Measurements from ENCODE around the gene PIGK.

PIGK gene

DNA sequence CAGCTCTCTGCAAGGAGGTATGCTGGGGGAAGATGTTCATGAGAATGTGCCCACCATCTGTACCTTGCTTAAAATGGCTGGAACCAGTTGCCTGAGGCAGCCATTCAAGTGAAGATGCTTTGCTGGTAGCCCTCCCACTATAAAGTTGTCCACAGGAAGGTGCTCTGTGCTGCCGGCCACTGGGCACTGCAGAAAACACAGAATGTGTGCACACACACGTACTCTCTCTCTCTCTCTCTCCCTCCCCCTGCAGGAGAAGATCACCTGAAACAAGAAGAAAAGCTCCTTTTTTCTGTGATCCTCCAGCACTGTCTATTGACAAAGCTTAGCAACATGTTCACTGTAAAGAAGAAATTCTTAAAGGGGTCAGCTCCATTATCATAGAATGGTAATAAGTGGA, 134.8 kb downstream of the PIGK start:
- no peaks in the 10 kb centered on the region for H3K27me3 ChIP-seq (ENCODE audit: control insufficient read depth in 5 of 5, insufficient read depth in 4 of 5, low read length in 5 of 5)
- H3K27ac ChIP-seq (ENCODE audit: low read depth, low read length), result no peak overlapping the region
- no peaks in the 10 kb centered on the region for H3K4me1 ChIP-seq (ENCODE audit: control insufficient read depth in 5 of 5, insufficient read depth in 5 of 5, low read length in 5 of 5)
- no peak overlapping the region for H3K4me3 ChIP-seq (ENCODE audit: low read depth in 1 of 5, low read length in 5 of 5)
- H3K36me3 ChIP-seq (ENCODE audit: control insufficient read depth in 5 of 5, insufficient read depth in 5 of 5, low read length in 5 of 5), result no peaks in the 10 kb centered on the region
- no peaks in the 10 kb centered on the region for H3K9me3 ChIP-seq (ENCODE audit: control insufficient read depth in 5 of 5, low read length in 5 of 5)
- no peak overlapping the region for H3K9ac ChIP-seq (ENCODE audit: low read length in 5 of 5)

DNA sequence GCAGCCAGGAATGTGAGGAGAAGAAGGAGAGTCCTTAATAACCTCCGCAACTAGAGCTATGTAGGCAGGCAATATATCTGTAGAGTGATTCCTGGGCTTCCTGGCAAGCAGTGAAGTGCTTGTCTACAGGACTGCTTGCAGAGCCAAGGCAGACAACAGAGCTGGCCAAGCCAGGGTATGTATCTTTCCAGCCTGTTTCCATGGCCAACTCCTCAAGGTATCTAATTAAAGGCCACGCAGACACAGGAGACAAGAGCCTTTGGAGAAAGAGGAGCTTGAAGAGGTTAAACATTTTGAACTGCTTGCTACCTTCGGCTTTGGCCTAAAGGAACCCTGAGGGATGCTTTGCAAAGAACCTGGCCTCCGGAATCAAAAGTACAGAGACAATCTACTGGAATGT, 137.4 kb downstream of the PIGK start:
- H3K36me3 ChIP-seq (ENCODE audit: control insufficient read depth in 5 of 5, insufficient read depth in 5 of 5, low read length in 5 of 5), result no peaks in the 10 kb centered on the region
- no peaks in the 10 kb centered on the region for H3K9me3 ChIP-seq (ENCODE audit: control insufficient read depth in 5 of 5, low read length in 5 of 5)
- no peak overlapping the region for H3K4me3 ChIP-seq (ENCODE audit: low read depth in 1 of 5, low read length in 5 of 5)
- H3K27me3 ChIP-seq (ENCODE audit: control insufficient read depth in 5 of 5, insufficient read depth in 4 of 5, low read length in 5 of 5), result no peaks in the 10 kb centered on the region
- H3K27ac ChIP-seq (ENCODE audit: low read depth, low read length), result no peak overlapping the region
- no peak overlapping the region for H3K9ac ChIP-seq (ENCODE audit: low read length in 5 of 5)
- H3K4me1 ChIP-seq (ENCODE audit: control insufficient read depth in 5 of 5, insufficient read depth in 5 of 5, low read length in 5 of 5), result no peaks in the 10 kb centered on the region

DNA sequence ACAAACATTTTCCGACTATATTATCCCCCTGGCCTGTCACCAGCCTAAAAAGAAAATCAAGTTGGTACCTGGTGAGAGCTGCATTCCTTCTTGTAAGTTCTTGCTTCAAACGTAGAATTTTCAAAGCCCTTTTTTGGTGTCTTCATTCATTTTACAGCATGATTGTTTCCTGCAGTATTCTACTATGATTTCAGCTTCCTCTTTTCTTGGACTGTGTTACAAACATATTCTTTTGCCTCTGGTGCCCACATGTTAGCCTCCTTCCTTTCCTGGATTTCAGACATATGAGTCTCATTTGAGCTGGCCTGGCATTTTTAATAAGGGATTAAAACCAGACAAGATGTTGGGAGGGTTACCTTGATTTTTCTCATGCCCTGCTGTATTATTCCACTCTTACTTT, 142.5 kb downstream of the PIGK start:
- Histone ChIP-seq H3K36me3 (ENCODE audit: control insufficient read depth in 5 of 5, insufficient read depth in 5 of 5, low read length in 5 of 5) (no peaks in the 10 kb centered on the region), H3K27ac (ENCODE audit: low read depth, low read length) (no peak overlapping the region), H3K9ac (ENCODE audit: low read length in 5 of 5) (no peak overlapping the region), H3K4me3 (ENCODE audit: low read depth in 1 of 5, low read length in 5 of 5) (no peak overlapping the region), H3K9me3 (ENCODE audit: control insufficient read depth in 5 of 5, low read length in 5 of 5) (no peaks in the 10 kb centered on the region), H3K27me3 (ENCODE audit: control insufficient read depth in 5 of 5, insufficient read depth in 4 of 5, low read length in 5 of 5) (no peaks in the 10 kb centered on the region), H3K4me1 (ENCODE audit: control insufficient read depth in 5 of 5, insufficient read depth in 5 of 5, low read length in 5 of 5) (no peaks in the 10 kb centered on the region)

DNA sequence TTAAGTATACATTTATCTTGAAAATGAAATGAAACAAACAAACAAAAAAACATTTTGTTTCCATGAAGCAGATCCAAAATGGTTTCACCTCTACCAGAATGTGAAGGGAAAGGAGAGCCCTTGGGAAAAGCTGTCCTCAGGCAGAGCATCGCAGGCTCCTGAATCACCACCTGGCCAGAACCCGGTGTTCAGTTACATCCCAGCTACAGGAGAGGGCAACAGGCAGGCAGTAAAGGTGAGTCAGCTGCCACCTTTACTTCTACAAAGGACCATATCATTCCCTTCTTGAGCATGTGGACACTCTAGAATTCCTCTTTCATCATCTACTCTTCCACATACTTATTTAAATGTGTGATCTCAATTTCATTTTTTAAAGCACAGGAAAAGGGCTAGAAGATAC, 151.2 kb downstream of the PIGK start:
- Histone ChIP-seq H3K4me1 (ENCODE audit: control insufficient read depth in 5 of 5, insufficient read depth in 5 of 5, low read length in 5 of 5) (no peaks in the 10 kb centered on the region), H3K36me3 (ENCODE audit: control insufficient read depth in 5 of 5, insufficient read depth in 5 of 5, low read length in 5 of 5) (no peaks in the 10 kb centered on the region), H3K9me3 (ENCODE audit: control insufficient read depth in 5 of 5, low read length in 5 of 5) (no peaks in the 10 kb centered on the region), H3K27ac (ENCODE audit: low read depth, low read length) (no peak overlapping the region), H3K4me3 (ENCODE audit: low read depth in 1 of 5, low read length in 5 of 5) (no peak overlapping the region), H3K9ac (ENCODE audit: low read length in 5 of 5) (no peak overlapping the region), H3K27me3 (ENCODE audit: control insufficient read depth in 5 of 5, insufficient read depth in 4 of 5, low read length in 5 of 5) (no peaks in the 10 kb centered on the region)

DNA sequence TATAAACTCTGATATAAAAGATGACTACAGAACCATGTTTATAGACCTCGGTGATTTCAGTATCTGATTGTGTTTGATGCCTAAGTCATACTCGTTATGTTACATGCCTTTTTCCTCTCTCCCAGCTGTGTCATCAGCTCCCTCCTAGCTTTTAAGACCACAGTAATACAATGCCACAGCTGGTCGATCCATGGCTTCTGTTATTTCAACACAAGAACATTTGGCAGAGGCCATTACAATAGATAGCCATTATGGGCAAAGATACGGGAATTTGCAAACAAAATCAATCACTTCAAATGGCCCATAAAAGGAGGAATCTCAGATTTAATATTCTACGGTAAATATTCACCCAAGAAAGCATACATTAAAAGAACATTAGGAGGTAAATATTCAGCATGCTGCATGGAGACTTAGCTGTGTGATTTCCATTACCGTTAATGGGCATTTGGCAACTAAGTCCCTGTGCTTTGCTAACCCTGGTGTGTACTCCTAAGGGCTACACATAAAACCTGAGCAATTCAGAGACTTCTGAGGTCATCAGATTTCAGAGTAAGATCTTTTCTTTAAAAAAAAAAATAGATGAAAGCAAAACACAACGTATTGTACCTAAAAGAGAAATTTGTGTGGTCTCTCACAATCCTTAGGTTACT, 153.4 kb downstream of the PIGK start:
- no peak overlapping the region for H3K27ac ChIP-seq (ENCODE audit: low read depth, low read length)
- no peak overlapping the region for H3K4me3 ChIP-seq (ENCODE audit: low read depth in 1 of 5, low read length in 5 of 5)
- no peaks in the 10 kb centered on the region for H3K9me3 ChIP-seq (ENCODE audit: control insufficient read depth in 5 of 5, low read length in 5 of 5)
- no peaks in the 10 kb centered on the region for H3K27me3 ChIP-seq (ENCODE audit: control insufficient read depth in 5 of 5, insufficient read depth in 4 of 5, low read length in 5 of 5)
- H3K9ac ChIP-seq (ENCODE audit: low read length in 5 of 5), result no peak overlapping the region
- no peaks in the 10 kb centered on the region for H3K36me3 ChIP-seq (ENCODE audit: control insufficient read depth in 5 of 5, insufficient read depth in 5 of 5, low read length in 5 of 5)
- no peaks in the 10 kb centered on the region for H3K4me1 ChIP-seq (ENCODE audit: control insufficient read depth in 5 of 5, insufficient read depth in 5 of 5, low read length in 5 of 5)

DNA sequence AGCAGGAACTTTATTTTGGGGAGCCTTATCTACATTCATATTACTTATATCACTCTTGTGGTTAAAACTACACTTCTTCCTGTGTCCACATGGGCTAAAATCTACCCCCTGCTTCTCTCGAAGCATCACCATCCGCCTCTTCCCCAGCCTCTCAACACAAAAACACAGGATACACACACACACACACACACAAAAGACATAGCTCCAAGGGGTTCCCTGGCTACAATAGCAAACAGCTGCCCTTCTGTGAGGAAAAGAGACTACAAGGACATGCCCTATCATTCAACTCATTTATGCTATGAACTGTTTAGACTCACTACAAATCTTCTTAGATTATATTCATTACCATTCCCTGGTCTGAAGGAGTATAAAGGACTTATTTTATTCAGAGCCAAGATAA, 155.0 kb downstream of the PIGK start:
- no peaks in the 10 kb centered on the region for H3K36me3 ChIP-seq (ENCODE audit: control insufficient read depth in 5 of 5, insufficient read depth in 5 of 5, low read length in 5 of 5)
- H3K27me3 ChIP-seq (ENCODE audit: control insufficient read depth in 5 of 5, insufficient read depth in 4 of 5, low read length in 5 of 5), result peaks cover 0 to 2% (median 0%) of the 10 kb centered on the region in 5 donors
- H3K27ac ChIP-seq (ENCODE audit: low read depth, low read length), result no peak overlapping the region

DNA sequence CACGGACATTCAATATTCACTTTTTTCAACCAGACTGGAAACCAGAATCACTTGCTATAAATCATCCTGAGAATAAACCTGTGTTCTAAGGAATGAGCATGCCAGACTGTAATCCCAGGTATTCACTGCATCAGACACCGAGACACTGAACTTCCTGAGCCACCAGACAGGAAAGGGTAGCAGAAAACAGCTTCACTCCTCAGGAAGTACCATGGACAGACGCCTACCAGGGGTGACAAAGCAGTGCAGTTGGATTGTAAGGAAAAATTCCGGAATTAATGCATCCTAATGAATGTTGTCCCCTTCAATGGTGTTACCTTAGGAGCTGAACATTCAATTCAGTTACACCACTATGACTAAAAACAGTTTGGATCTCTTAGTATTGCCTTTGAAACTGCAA, 156.1 kb downstream of the PIGK start:
- no peaks in the 10 kb centered on the region for H3K4me1 ChIP-seq (ENCODE audit: control insufficient read depth in 5 of 5, insufficient read depth in 5 of 5, low read length in 5 of 5)
- no peak overlapping the region for H3K27ac ChIP-seq (ENCODE audit: low read depth, low read length)
- H3K27me3 ChIP-seq (ENCODE audit: control insufficient read depth in 5 of 5, insufficient read depth in 4 of 5, low read length in 5 of 5), result peaks cover 0 to 2% (median 0%) of the 10 kb centered on the region in 5 donors
- H3K9ac ChIP-seq (ENCODE audit: low read length in 5 of 5), result no peak overlapping the region
- no peaks in the 10 kb centered on the region for H3K36me3 ChIP-seq (ENCODE audit: control insufficient read depth in 5 of 5, insufficient read depth in 5 of 5, low read length in 5 of 5)
- H3K4me3 ChIP-seq (ENCODE audit: low read depth in 1 of 5, low read length in 5 of 5), result no peak overlapping the region
- H3K9me3 ChIP-seq (ENCODE audit: control insufficient read depth in 5 of 5, low read length in 5 of 5), result no peaks in the 10 kb centered on the region

More for the DNA sequence above, 155.0 kb downstream of the PIGK start:
- Histone ChIP-seq H3K9me3 (ENCODE audit: control insufficient read depth in 5 of 5, low read length in 5 of 5) (no peaks in the 10 kb centered on the region), H3K9ac (ENCODE audit: low read length in 5 of 5) (no peak overlapping the region), H3K4me3 (ENCODE audit: low read depth in 1 of 5, low read length in 5 of 5) (no peak overlapping the region), H3K4me1 (ENCODE audit: control insufficient read depth in 5 of 5, insufficient read depth in 5 of 5, low read length in 5 of 5) (no peaks in the 10 kb centered on the region)

DNA sequence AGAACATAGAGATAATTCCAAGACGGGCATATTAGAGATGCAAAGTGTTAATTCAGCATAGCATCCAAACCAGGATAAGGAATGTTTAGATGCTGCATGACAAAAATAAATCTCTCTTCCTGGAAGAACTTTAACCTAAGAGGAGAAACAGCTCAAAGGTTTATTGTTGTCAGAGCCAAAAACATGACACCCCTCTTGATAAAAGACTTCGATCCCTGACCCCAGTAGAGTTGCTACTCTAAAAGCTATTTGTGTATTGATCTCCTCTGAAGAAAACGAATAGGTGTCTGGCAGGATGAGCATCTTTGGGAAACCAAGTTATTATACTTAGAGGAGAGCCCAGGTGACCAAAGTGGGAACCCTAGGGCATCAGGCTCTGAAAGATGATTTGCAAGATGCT, 158.1 kb downstream of the PIGK start:
- H3K27me3 ChIP-seq (ENCODE audit: control insufficient read depth in 5 of 5, insufficient read depth in 4 of 5, low read length in 5 of 5), result peaks cover 0 to 2% (median 0%) of the 10 kb centered on the region in 5 donors
- H3K9me3 ChIP-seq (ENCODE audit: control insufficient read depth in 5 of 5, low read length in 5 of 5), result no peaks in the 10 kb centered on the region
- no peaks in the 10 kb centered on the region for H3K36me3 ChIP-seq (ENCODE audit: control insufficient read depth in 5 of 5, insufficient read depth in 5 of 5, low read length in 5 of 5)
- no peaks in the 10 kb centered on the region for H3K4me1 ChIP-seq (ENCODE audit: control insufficient read depth in 5 of 5, insufficient read depth in 5 of 5, low read length in 5 of 5)
- no peak overlapping the region for H3K27ac ChIP-seq (ENCODE audit: low read depth, low read length)
- no peak overlapping the region for H3K9ac ChIP-seq (ENCODE audit: low read length in 5 of 5)
- H3K4me3 ChIP-seq (ENCODE audit: low read depth in 1 of 5, low read length in 5 of 5), result no peak overlapping the region

DNA sequence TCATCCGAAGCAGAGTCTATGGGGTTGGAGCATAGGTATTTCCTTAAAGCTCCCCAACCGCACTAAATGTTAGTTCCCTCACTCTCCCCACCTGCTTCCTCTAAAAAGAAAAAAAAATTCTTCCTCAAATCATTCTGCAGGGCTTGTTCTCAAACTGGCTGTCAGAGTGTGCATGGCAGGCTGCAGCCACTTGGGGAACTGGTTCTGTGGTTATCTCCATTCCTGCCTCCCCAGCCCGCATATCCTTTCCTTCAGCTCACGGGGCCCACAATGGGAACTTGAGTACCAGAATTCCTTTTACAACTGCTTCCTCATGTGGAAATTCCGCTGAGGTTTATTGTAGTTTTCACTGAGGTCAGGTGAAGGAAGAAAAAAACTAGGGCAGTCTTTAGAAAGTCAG, 159.2 kb downstream of the PIGK start:
- H3K27ac ChIP-seq (ENCODE audit: low read depth, low read length), result no peak overlapping the region
- no peak overlapping the region for H3K9ac ChIP-seq (ENCODE audit: low read length in 5 of 5)
- H3K4me3 ChIP-seq (ENCODE audit: low read depth in 1 of 5, low read length in 5 of 5), result no peak overlapping the region
- H3K4me1 ChIP-seq (ENCODE audit: control insufficient read depth in 5 of 5, insufficient read depth in 5 of 5, low read length in 5 of 5), result no peaks in the 10 kb centered on the region
- H3K9me3 ChIP-seq (ENCODE audit: control insufficient read depth in 5 of 5, low read length in 5 of 5), result no peaks in the 10 kb centered on the region
- no peaks in the 10 kb centered on the region for H3K36me3 ChIP-seq (ENCODE audit: control insufficient read depth in 5 of 5, insufficient read depth in 5 of 5, low read length in 5 of 5)
- peaks cover 0 to 2% (median 0%) of the 10 kb centered on the region in 5 donors for H3K27me3 ChIP-seq (ENCODE audit: control insufficient read depth in 5 of 5, insufficient read depth in 4 of 5, low read length in 5 of 5)

DNA sequence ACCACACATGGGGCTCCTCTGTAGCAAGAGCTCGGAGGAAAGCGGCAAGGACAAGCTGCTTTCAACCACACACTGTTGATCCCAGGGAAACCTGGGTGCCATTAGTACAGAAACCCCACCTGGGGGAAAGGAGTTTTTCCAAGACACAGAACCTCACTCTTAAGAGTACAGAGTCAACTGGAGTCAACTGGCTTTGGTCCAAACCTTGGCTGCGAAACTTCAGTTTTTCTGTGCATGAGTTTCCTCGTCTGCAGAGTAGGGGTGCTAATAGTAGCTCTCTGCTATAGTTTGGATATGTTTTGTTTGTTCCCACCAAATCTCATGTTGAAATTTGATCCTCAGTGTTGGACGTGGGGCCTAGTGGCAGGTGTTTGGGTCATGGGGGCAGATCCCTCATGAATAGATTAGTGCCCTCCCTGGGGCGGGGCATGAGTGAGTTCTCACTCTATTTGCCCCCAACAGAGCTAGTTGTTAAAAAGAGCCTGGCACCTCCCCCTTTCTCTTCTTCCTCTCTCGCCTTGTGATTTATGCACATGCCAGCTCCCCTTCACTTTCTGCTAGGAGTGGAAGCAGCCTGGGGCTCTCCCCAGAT, 161.1 kb downstream of the PIGK start:
- Histone ChIP-seq H3K36me3 (ENCODE audit: control insufficient read depth in 5 of 5, insufficient read depth in 5 of 5, low read length in 5 of 5) (no peaks in the 10 kb centered on the region), H3K27ac (ENCODE audit: low read depth, low read length) (no peak overlapping the region), H3K9me3 (ENCODE audit: control insufficient read depth in 5 of 5, low read length in 5 of 5) (no peaks in the 10 kb centered on the region), H3K4me1 (ENCODE audit: control insufficient read depth in 5 of 5, insufficient read depth in 5 of 5, low read length in 5 of 5) (no peaks in the 10 kb centered on the region), H3K27me3 (ENCODE audit: control insufficient read depth in 5 of 5, insufficient read depth in 4 of 5, low read length in 5 of 5) (peaks cover 0 to 2% (median 0%) of the 10 kb centered on the region in 5 donors), H3K4me3 (ENCODE audit: low read depth in 1 of 5, low read length in 5 of 5) (no peak overlapping the region), H3K9ac (ENCODE audit: low read length in 5 of 5) (no peak overlapping the region)
